Right atrium auricular region (tissue), 2 donors: ENCODE data around the gene EPPIN. TPM values are rescaled to one million over a fixed set of nuclear protein-coding genes. Genes with fewer than 3 reads are reported as not detected.

Experiments used
- DNase-seq: peaks from one replicate; pipeline ENCODE4 v3.0.0-alpha.2; 2019; ENCODE audit warnings: low spot score
- H3K27ac ChIP-seq, 2 donors: fragments of 200-600 bp; sonication (generic); 1 replicate in 1 of 2; 2 replicates in 1 of 2; pipeline ENCODE4 v1.5.1; 2016 to 2019
- H3K27me3 ChIP-seq, 2 donors: fragments of 200-600 bp; sonication (generic); one replicate each; pipeline versions ENCODE4 v1.5.1 to v1.6.0; 2017 to 2019
- H3K36me3 ChIP-seq: fragments of 200-600 bp; sonication (generic); one replicate; pipeline ENCODE4 v1.5.1; 2016
- H3K4me1 ChIP-seq, 2 donors: fragments of 200-600 bp; sonication (generic); one replicate each; pipeline versions ENCODE4 v1.5.1 to v1.6.0; 2017 to 2019
- H3K4me3 ChIP-seq, 2 donors: fragments of 200-600 bp; sonication (generic); 1 replicate in 1 of 2; 2 replicates in 1 of 2; pipeline ENCODE4 v1.5.1; 2017 to 2019; ENCODE audit warnings: mild to moderate bottlenecking in 1 of 2, moderate library complexity in 1 of 2
- H3K9me3 ChIP-seq, 2 donors: fragments of 200-600 bp; sonication (generic); one replicate each; pipeline ENCODE4 v1.5.1; 2019
- total RNA-seq, 2 donors: library from RNA; depleted of rRNA; stranded (reverse); fragments of >200 nt; gene quantifications; one replicate each; pipeline ENCODE4 v1.1.0, GENCODE V29; 2016
- TF ChIP-seq, protein P1 (sequence below), 2 donors: fragments of 200-600 bp; sonication (generic); IDR thresholded peaks; one replicate each; pipeline ENCODE4 v1.5.1; 2019; ENCODE audit warnings: antibody characterized with exemption in 2 of 2

EPPIN gene
- total RNA-seq, 2 donors from 2014 or later = not detected

DNA sequence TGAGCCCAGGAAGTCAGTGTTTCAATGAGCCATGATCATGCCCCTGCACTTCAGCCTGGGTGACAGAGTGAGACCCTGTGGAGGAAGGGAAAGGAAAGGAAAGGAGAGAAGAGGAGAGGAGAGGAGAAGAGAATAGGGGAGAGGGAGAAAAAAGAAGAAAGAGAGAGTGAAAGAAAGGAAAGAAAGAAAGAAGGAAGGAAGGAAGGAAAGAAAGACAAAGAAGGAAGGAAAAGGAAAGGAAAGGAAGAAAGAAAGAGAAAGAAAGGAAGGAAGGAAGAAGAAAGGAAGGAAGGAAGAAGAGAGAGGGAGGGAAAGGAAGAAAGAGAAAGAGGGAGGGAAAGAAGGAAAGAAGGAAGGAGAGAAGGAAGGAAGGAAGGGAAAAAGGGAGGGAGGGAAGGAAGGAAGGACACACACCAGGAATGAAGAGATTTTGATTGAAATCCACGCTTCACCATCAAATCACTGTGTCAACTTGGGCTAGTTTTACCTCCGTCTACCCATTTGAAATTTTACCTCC, 17.6 kb upstream of the EPPIN start:
- no peaks in the 10 kb centered on the region for H3K9me3 ChIP-seq
- no peak for DNase-seq
- TF ChIP-seq, protein P1, sequence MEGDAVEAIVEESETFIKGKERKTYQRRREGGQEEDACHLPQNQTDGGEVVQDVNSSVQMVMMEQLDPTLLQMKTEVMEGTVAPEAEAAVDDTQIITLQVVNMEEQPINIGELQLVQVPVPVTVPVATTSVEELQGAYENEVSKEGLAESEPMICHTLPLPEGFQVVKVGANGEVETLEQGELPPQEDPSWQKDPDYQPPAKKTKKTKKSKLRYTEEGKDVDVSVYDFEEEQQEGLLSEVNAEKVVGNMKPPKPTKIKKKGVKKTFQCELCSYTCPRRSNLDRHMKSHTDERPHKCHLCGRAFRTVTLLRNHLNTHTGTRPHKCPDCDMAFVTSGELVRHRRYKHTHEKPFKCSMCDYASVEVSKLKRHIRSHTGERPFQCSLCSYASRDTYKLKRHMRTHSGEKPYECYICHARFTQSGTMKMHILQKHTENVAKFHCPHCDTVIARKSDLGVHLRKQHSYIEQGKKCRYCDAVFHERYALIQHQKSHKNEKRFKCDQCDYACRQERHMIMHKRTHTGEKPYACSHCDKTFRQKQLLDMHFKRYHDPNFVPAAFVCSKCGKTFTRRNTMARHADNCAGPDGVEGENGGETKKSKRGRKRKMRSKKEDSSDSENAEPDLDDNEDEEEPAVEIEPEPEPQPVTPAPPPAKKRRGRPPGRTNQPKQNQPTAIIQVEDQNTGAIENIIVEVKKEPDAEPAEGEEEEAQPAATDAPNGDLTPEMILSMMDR (IDR thresholded peaks at IDR 0.05) = no peak
- H3K27ac ChIP-seq = no peak overlapping the region
- H3K27me3 ChIP-seq = no peaks in the 10 kb centered on the region
- no peaks in the 10 kb centered on the region for H3K36me3 ChIP-seq
- no peak overlapping the region for H3K4me3 ChIP-seq
- H3K4me1 ChIP-seq = no peaks in the 10 kb centered on the region

DNA sequence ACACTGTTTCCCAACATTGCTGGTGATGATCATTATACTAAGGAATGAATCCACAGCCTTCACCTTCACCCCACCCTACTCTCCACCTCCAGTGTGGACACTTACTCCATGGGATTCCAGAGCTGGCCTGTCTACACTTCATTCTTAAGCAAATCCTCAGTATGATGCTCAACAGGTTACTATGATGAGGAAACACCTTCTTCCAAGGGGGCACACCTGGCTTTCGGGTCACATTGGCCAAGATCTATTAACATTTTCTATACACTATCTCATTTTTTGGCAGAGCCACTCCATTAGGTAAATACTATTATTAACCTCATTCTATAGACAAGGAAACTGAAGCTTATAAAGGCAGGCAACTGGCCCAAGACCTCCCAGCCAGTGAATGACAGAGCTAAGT, 8.0 kb upstream of the EPPIN start:
- DNase-seq = no peak
- TF ChIP-seq, protein P1 (IDR thresholded peaks at IDR 0.05) = no peak
- Histone ChIP-seq H3K4me3 (no peak overlapping the region), H3K27ac (no peak overlapping the region), H3K36me3 (no peaks in the 10 kb centered on the region), H3K4me1 (no peaks in the 10 kb centered on the region), H3K9me3 (no peaks in the 10 kb centered on the region), H3K27me3 (no peaks in the 10 kb centered on the region)

DNA sequence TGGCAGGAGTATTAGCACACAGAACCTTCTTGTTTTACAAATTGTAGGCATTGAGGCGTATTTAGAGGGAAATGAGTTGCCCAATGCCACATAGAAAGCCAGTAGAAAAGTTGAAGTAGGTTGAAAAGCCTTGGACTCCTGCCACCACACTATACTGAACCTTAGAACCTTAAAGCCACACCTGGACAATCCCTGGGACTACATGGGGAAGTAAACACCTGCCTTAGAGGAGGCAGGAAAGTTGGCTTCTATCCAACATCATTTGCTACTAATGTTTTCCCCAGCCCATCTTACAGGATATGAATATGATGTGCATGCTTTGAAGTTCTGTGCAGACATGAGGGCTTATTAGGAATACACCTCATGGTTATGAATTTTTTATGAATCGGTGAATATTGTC, 5.3 kb upstream of the EPPIN start:
- DNase-seq = no peak
- Histone ChIP-seq H3K36me3 (no peaks in the 10 kb centered on the region), H3K27me3 (no peaks in the 10 kb centered on the region), H3K9me3 (no peaks in the 10 kb centered on the region), H3K4me1 (no peaks in the 10 kb centered on the region), H3K27ac (no peak overlapping the region), H3K4me3 (no peak overlapping the region)
- TF ChIP-seq, protein P1 (IDR thresholded peaks at IDR 0.05) = no peak

DNA sequence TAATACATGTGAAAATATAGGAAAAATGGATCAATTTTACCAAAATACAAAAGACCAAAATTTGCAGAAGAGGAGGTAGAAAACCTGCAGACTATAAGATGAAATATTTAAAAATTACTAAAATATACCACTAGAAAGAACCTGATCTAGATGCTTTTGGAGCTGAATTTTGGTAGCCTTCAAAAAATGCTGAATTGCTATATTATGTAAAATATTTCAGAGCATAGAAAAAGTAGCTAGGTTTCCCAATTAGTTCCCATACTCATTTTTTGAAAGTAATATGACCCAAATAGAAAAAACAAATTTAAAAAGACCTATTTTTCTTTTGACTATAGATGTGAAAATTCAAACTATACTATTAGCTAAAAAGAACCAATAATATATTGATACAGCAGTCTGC, 3.6 kb upstream of the EPPIN start:
- Histone ChIP-seq H3K9me3 (no peaks in the 10 kb centered on the region), H3K4me3 (no peak overlapping the region), H3K4me1 (no peaks in the 10 kb centered on the region), H3K36me3 (no peaks in the 10 kb centered on the region), H3K27me3 (no peaks in the 10 kb centered on the region), H3K27ac (no peak overlapping the region)
- TF ChIP-seq, protein P1 (IDR thresholded peaks at IDR 0.05) = no peak
- no peak for DNase-seq

DNA sequence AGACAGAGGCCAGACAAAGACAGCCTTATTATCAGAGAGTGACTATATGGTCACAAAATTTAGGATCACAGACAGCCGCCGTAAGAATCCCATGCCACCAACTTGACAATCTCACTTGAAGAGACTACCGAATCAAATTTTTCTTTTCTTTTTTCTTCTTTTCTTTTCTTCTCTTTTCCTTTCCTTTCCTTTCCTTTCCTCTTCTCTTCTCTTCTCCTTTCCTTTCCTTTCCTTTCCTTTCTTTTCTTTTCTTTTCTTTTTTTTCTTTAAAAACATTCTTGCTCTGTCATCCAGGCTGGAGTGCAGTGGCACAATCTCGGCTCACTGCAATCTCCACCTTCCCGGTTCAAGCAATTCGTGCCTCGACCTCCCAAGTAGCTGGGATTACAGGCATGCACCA, 1.2 kb upstream of the EPPIN start:
- no peaks in the 10 kb centered on the region for H3K9me3 ChIP-seq
- TF ChIP-seq, protein P1 (IDR thresholded peaks at IDR 0.05) = no peak
- no peak overlapping the region for H3K4me3 ChIP-seq
- no peak for DNase-seq
- no peaks in the 10 kb centered on the region for H3K4me1 ChIP-seq
- H3K36me3 ChIP-seq = no peaks in the 10 kb centered on the region
- H3K27me3 ChIP-seq = no peaks in the 10 kb centered on the region
- no peak overlapping the region for H3K27ac ChIP-seq

DNA sequence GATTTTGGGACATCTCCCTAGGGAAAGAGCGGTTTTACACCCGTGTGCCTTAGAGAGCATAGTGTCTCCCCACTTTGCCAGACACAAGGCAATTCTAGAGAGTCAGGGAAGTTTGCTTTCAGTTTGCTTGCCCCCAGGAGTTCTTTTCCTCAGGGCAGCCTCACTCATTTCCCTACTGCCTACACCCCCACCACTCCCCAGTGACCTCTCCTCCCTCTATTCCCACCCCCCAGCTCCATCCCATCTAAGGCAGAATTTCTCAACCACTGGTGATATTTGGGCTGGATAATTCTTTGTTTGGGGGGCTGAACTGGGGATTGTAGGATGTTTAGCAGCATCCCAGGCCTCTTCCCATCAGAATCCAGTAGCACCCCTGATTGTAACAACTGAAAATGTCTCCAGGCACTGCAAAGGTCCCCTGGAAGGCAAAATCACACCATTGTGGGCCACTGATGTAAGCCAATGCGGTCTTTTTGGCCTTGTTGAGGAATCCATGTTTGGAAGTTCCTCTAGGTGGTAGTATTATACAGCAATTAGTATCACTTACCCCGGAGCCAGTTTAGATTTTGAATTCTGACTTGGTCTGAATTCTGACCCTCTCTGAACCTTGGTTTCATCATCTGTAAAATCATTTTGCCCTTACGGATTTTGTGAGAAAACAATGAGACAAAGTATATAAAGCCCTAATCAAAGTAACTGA, 1.3 kb downstream of the EPPIN start:
- no peak for DNase-seq
- Histone ChIP-seq H3K9me3 (no peaks in the 10 kb centered on the region), H3K4me3 (no peak overlapping the region), H3K27me3 (no peaks in the 10 kb centered on the region), H3K27ac (no peak overlapping the region), H3K4me1 (no peaks in the 10 kb centered on the region), H3K36me3 (no peaks in the 10 kb centered on the region)
- TF ChIP-seq, protein P1 (IDR thresholded peaks at IDR 0.05) = peak in 1 of 2 donors; percentile 37
